Osteocyte (in vitro differentiated cells): Measurements from ENCODE around the gene IDH2. TPM values are rescaled to one million over a fixed set of nuclear protein-coding genes. Genes with fewer than 3 reads are reported as not detected.

Experiments
- DNase-seq: peaks from one replicate; pipeline ENCODE4 v3.0.0; 2021; ENCODE audit warnings: mixed read lengths; ENCODE audit not compliant: unreplicated experiment; ENCODE audit errors: extremely low spot score
- H3K27ac Mint-ChIP-seq: one replicate; pipeline ENCODE4 v1.8.0; 2021; ENCODE audit warnings: mild to moderate bottlenecking, mixed read lengths; ENCODE audit not compliant: unreplicated experiment
- H3K27me3 Mint-ChIP-seq: one replicate; pipeline ENCODE4 v1.8.0; 2021; ENCODE audit warnings: mixed read lengths; ENCODE audit not compliant: unreplicated experiment
- H3K36me3 Mint-ChIP-seq: one replicate; pipeline ENCODE4 v1.8.0; 2021; ENCODE audit warnings: mixed read lengths; ENCODE audit not compliant: unreplicated experiment
- H3K4me1 Mint-ChIP-seq: one replicate; pipeline ENCODE4 v1.8.0; 2021; ENCODE audit warnings: mixed read lengths; ENCODE audit not compliant: unreplicated experiment
- H3K4me3 Mint-ChIP-seq: one replicate; pipeline ENCODE4 v1.8.0; 2021; ENCODE audit warnings: mild to moderate bottlenecking, moderate library complexity, mixed read lengths; ENCODE audit not compliant: unreplicated experiment
- H3K9me3 Mint-ChIP-seq: one replicate; pipeline ENCODE4 v1.8.0; 2021; ENCODE audit warnings: mixed read lengths; ENCODE audit not compliant: unreplicated experiment
- total RNA-seq: library from RNA; stranded (reverse); gene quantifications from 2 replicates; pipeline ENCODE4 v1.2.1, GENCODE V29; 2021
- TF ChIP-seq, protein P1 (sequence below): fragments of 200-600 bp; sonication (generic); IDR thresholded peaks from 2 replicates; pipeline ENCODE4 v1.5.0; 2021; ENCODE audit warnings: antibody characterized with exemption, mild to moderate bottlenecking, moderate library complexity

The IDH2 gene
- total RNA-seq, 1 donor from 2014 or later = 93.0 TPM

GRCh38 chr15:90054618-90055097 is 47.6 kb downstream of the IDH2 start:
- no peaks in the 10 kb centered on the region for H3K36me3 Mint-ChIP-seq
- no peak overlapping the region for H3K4me3 Mint-ChIP-seq
- no peaks in the 10 kb centered on the region for H3K9me3 Mint-ChIP-seq
- H3K27me3 Mint-ChIP-seq = no peaks in the 10 kb centered on the region
- TF ChIP-seq, protein P1, sequence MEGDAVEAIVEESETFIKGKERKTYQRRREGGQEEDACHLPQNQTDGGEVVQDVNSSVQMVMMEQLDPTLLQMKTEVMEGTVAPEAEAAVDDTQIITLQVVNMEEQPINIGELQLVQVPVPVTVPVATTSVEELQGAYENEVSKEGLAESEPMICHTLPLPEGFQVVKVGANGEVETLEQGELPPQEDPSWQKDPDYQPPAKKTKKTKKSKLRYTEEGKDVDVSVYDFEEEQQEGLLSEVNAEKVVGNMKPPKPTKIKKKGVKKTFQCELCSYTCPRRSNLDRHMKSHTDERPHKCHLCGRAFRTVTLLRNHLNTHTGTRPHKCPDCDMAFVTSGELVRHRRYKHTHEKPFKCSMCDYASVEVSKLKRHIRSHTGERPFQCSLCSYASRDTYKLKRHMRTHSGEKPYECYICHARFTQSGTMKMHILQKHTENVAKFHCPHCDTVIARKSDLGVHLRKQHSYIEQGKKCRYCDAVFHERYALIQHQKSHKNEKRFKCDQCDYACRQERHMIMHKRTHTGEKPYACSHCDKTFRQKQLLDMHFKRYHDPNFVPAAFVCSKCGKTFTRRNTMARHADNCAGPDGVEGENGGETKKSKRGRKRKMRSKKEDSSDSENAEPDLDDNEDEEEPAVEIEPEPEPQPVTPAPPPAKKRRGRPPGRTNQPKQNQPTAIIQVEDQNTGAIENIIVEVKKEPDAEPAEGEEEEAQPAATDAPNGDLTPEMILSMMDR = no peak
- DNase-seq = no peak
- no peak overlapping the region for H3K27ac Mint-ChIP-seq
- H3K4me1 Mint-ChIP-seq = peaks cover 22% of the 10 kb centered on the region

DNA sequence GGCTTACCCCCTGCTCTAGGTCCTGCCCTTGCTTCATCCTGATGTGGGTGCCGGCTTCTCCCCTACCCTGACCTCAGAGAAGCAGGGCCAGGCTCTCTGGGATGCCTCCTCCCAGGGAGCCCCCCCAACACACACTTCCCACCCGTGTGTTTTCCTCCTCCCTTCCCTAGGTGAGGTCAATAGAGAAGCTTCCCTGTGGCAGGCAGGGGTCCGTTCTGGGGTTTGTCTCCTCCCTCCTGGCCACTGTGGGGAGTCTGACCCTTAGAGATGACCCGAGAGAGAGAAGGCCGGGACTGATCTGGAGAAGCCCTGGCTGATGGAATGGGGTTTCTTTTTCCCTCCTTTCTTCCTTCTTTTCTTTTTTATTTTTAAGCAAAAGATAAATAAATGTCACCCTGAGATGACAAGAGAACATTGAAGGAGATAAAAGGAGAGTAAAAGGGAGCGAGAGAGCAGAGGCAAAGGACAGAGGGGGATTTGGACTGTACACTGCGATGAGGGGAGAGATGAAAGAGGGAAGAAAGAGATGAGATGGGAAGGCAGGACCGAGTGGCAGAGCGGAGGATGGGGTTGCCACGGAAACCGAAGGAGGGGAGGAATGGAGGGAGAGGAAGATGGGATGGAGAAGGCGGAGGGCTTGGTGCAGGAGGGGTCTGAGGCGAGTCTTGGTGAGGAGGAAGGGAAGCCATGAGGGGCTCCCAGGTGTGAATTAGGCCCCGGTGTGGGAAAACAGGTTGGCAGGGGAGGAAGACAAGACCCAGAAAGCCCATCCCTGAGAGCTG is 48.4 kb downstream of the IDH2 start:
- no peaks in the 10 kb centered on the region for H3K27me3 Mint-ChIP-seq
- peaks cover 14% of the 10 kb centered on the region for H3K4me1 Mint-ChIP-seq
- no peaks in the 10 kb centered on the region for H3K36me3 Mint-ChIP-seq
- H3K4me3 Mint-ChIP-seq = no peak overlapping the region
- H3K27ac Mint-ChIP-seq = no peak overlapping the region
- no peaks in the 10 kb centered on the region for H3K9me3 Mint-ChIP-seq
- no peak for DNase-seq
- TF ChIP-seq, protein P1 = no peak

DNA sequence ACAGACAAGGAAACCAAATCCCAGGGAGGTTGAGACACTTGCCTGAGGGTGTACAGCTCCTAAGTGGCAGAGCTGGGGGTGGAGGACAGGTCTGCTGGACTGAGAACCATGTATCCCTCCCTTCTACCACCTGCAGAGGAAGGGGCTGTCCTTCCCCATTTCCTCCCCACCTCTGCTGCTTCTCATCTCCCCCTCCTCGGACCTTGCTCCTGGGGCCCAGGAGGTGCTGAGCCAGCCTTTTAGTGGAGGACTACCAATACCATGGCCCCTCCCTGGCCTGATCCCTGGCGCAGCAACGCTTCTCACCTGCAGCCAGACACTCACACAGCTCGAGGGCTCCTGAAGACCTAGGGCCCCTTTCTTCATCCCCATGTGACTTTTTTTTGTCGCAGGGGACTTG is 50.4 kb downstream of the IDH2 start:
- Mint-ChIP-seq H3K27me3 (no peaks in the 10 kb centered on the region), H3K36me3 (no peaks in the 10 kb centered on the region), H3K4me1 (peaks cover 14% of the 10 kb centered on the region), H3K27ac (no peak overlapping the region), H3K4me3 (no peak overlapping the region), H3K9me3 (no peaks in the 10 kb centered on the region)
- TF ChIP-seq, protein P1 = no peak
- DNase-seq = no peak

DNA sequence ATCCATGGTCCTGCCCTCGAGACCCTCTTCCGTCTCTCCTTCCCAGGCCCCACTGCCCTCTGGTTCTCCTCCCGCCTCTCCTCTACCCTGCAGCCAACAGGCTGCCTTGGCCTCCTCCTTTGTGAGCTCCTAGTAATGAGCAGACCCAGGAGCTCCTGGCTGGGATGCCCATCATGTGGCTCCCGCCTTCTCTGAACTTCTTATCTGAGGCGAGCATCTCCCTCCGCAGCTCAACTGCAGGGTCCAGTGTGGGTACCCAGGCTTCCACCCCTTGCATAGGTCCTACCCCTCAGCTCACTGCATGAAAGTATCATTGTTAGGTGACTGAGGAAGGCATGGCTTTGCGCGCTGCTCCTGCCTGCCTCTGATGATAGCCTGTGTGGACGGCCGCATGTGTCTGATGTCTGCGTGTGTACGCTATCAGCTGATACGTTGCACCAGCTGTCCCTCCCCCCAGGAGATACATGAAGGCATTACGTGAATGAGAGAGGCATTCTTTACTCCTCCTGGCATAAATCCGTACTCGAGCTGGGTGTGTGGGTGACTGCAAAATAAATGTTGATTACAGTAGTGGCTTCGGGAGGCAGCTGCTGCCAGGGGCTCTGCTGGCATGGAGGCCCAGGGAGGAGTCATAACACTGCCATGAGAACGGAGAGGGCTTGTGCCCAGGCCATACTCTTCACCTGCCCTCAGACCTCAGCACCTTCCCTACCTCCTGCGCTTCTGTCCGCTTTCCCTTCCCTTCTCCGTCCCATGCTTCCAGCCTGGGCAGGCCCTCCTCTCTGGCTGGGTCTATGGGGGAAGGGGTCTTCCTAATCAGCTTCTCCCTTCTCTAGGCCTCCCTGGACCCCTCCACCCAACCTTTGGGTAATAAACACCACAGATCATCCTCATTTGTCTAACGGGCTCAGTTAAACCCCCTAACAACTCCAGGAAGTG is 52.3 kb downstream of the IDH2 start:
- H3K4me1 Mint-ChIP-seq = peaks cover 11% of the 10 kb centered on the region
- H3K9me3 Mint-ChIP-seq = no peaks in the 10 kb centered on the region
- no peak overlapping the region for H3K27ac Mint-ChIP-seq
- TF ChIP-seq, protein P1 = no peak
- H3K27me3 Mint-ChIP-seq = no peaks in the 10 kb centered on the region
- no peak for DNase-seq
- H3K36me3 Mint-ChIP-seq = peaks cover 2% of the 10 kb centered on the region
- H3K4me3 Mint-ChIP-seq = no peak overlapping the region

GRCh38 chr15:90049030-90049429 is 53.2 kb downstream of the IDH2 start:
- TF ChIP-seq, protein P1 = no peak
- Mint-ChIP-seq H3K27ac (no peak overlapping the region), H3K4me1 (peaks cover 4% of the 10 kb centered on the region), H3K4me3 (no peak overlapping the region), H3K27me3 (no peaks in the 10 kb centered on the region), H3K36me3 (peaks cover 3% of the 10 kb centered on the region), H3K9me3 (no peaks in the 10 kb centered on the region)
- DNase-seq = no peak
